GM21360 (cell line): ENCODE results near the gene LCMT1.
"Not testable (repeated sequence)": the region's sequence is repeated elsewhere in the genome, so short reads cannot be mapped to it uniquely, and the experiment has no call there.

Source experiments
- ATAC-seq: cut with Tn5 transposase; IDR thresholded peaks from one replicate; pipeline ENCODE4 v1.9.1; 2021; ENCODE audit warnings: mild to moderate bottlenecking, moderate library complexity; ENCODE audit not compliant: unreplicated experiment

Gene LCMT1

GRCh38 chr16:25093208-25094061 is 18.1 kb upstream of the LCMT1 start:
- no peak for ATAC-seq

- no peak for ATAC-seq
Observed at GRCh38 chr16:25094596-25094995, 16.9 kb upstream of the LCMT1 start.

- ATAC-seq: no peak
Observed at GRCh38 chr16:25095636-25096035, 15.9 kb upstream of the LCMT1 start.

- no peak for ATAC-seq
Observed at GRCh38 chr16:25097276-25097975, 14.1 kb upstream of the LCMT1 start.

- no peak for ATAC-seq
Observed at GRCh38 chr16:25100511-25100910, 11.0 kb upstream of the LCMT1 start.

- ATAC-seq: peak; percentile 48
Observed at GRCh38 chr16:25106567-25107465, 4.7 kb upstream of the LCMT1 start.

GRCh38 chr16:25107466-25107792 is 4.1 kb upstream of the LCMT1 start:
- no peak for ATAC-seq

- no peak for ATAC-seq
Observed at GRCh38 chr16:25108054-25108453, 3.5 kb upstream of the LCMT1 start.

- no peak for ATAC-seq
Observed at GRCh38 chr16:25109643-25110042, 1.9 kb upstream of the LCMT1 start.

GRCh38 chr16:25110387-25110947 is 1.1 kb upstream of the LCMT1 start:
- ATAC-seq: no peak

GRCh38 chr16:25114121-25114520 is 2.6 kb downstream of the LCMT1 start:
- ATAC-seq: no peak

- ATAC-seq: no peak
Observed at GRCh38 chr16:25118851-25119578, 7.5 kb downstream of the LCMT1 start.

GRCh38 chr16:25121824-25122600 is 10.5 kb downstream of the LCMT1 start:
- ATAC-seq: no peak

- no peak for ATAC-seq
Observed at GRCh38 chr16:25124503-25124902, 13.0 kb downstream of the LCMT1 start.

- not testable (repeated sequence) for ATAC-seq
Observed at GRCh38 chr16:25126086-25126666, 14.6 kb downstream of the LCMT1 start.

- ATAC-seq: no peak
Observed at GRCh38 chr16:25126820-25127232, 15.3 kb downstream of the LCMT1 start.

GRCh38 chr16:25132751-25133150 is 21.2 kb downstream of the LCMT1 start:
- ATAC-seq: not testable (repeated sequence)

GRCh38 chr16:25134166-25134700 is 22.7 kb downstream of the LCMT1 start:
- no peak for ATAC-seq
